ENCODE data around the gene TUBA3C. TPM values are rescaled to one million over a fixed set of nuclear protein-coding genes. Genes with fewer than 3 reads are reported as not detected.

TUBA3C gene
- total RNA-seq, 1 experiment from 2014 or later, result 1.2 TPM

GRCh38 chr13:19161308-19161707 lies 20.3 kb downstream of the TUBA3C start:
- no peak for DNase-seq (ENCODE audit: low read depth)

GRCh38 chr13:19159761-19160420 lies 21.7 kb downstream of the TUBA3C start:
- no peak for DNase-seq (ENCODE audit: low read depth)

DNA sequence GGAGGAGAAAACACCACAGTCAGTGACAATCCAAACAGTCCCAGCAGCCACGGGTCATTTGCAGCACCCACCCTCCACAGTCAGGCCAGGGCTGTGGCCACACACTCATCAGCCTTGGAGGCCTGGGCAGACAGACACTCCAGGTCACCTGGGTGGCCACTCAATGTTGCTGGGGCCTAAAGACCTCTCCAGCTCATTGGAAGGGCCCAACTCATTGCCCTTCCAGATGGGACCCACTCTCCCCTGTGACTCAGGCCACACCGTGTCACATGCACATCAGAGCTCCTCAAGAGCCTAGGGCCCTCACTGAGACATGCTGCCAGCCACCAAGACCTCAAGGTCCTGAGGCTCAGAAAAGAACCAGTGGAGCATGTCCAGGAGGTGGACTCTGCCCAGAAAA lies 22.4 kb downstream of the TUBA3C start:
- DNase-seq (ENCODE audit: low read depth), result no peak

- DNase-seq (ENCODE audit: low read depth), result no peak
Measured at GRCh38 chr13:19158526-19159174, 23.0 kb downstream of the TUBA3C start.

DNA sequence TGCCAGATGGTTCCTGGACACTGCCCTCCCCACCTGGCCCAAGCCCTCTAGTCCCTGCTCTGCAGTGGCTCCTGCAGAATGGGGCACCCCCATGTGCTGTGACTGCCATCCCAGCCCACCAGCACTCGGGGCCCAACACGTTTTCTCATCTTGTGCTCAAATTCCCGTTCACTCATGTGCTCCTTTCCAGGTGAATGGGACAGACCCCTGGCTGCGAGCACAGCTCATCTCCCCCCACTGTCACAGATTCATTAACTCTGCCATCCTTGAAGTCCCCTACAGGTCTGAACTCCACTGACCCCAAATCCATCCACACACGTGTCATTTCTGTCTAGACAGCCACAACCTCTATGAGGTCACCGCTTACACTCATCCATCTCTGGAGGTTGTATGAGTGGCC lies 23.6 kb downstream of the TUBA3C start:
- no peak for DNase-seq (ENCODE audit: low read depth)

DNA sequence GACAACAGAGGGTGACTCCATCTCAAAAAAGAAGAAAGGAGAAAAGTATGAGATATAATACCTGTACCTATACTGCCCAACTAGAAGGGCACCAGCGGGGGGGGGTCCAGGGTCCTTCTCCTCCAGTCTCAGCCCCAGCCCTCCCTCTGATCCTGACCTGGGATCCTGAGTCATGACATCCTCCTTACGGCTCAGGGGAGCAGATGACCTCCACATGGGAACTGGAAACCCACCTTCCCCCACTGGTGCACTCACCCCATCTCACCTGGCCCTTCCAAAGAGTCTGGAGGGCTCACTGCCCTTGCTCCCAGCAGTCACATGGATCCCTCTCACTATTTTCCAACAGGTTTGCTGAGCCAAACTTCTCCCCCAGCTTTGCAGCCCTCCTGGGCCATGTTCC lies 24.2 kb downstream of the TUBA3C start:
- no peak for DNase-seq (ENCODE audit: low read depth)

DNA sequence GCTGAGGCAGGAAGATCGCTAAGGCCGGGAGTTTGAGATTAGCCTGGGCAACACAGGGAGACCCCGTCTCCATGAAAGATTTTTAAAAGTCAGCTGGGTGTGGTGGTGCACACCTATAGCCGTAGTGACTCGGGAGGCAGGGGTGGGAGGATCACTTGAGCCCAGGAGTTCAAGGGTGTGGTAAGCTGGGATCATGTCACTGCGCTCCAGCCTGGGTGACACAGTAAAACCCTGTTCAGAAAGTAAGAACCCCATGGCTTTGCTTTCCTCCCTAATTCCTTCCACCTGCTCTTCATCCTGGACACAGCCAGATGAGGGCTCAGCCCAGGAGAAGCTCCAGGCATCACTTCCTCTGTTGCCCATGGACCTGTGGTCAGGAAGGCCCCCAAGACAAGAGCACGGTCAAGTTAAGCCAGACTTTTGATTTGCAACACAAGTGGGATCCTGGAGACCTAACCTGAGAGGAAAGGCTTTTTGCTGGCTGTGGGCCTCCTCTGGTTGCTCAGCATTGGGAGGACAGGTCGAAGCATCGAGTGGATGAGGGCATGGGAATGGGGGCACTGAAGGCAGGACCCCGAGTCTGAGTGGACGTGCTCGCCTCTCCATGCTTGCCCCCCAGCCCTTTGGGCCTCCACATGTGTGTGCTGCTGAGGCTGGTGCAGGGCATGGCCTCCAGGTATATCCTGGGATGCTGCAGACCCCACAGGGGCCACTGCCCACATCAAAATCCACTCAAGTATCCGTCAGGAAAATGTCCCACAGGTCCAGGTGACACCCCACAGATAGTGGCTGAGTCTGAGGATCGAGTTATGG lies 25.4 kb downstream of the TUBA3C start:
- no peak for DNase-seq (ENCODE audit: low read depth)

- DNase-seq (ENCODE audit: low read depth), result no peak
Measured at GRCh38 chr13:19155321-19155861, 26.2 kb downstream of the TUBA3C start.

- DNase-seq (ENCODE audit: low read depth), result no peak
Measured at GRCh38 chr13:19154843-19155242, 26.8 kb downstream of the TUBA3C start.

DNA sequence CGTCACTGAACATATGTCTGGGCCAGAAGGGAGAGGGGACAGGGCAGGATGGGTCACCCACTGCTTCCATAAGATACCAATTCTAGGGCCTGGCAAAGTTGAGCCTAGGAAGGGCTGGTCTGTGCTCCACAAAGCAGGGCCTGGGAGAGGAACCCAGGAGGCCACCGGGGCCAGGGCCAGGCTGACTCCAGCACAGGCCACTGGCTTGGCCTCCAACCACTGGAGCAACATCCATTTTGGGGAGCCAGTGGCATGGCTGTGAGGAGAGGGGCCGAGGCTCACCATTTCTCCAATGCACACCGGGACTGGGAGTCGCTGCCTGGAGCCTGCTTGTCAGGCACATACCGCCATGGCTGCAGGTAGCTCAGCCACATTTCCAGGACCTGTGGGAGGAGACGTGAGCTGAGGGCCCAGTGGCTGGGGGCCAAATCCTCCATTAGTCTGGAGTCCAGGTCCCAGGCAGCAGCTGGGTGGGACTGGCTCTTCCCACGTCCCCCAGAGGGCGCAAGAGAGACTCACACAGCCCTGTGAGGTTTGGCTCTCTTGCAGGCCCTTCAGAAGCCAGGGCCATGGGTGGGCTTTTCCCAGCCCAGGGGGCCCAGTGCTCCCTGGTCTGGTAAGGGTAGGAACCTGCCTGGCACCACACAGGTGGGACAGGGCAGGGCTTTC lies 27.7 kb downstream of the TUBA3C start:
- no peak for DNase-seq (ENCODE audit: low read depth)

DNA sequence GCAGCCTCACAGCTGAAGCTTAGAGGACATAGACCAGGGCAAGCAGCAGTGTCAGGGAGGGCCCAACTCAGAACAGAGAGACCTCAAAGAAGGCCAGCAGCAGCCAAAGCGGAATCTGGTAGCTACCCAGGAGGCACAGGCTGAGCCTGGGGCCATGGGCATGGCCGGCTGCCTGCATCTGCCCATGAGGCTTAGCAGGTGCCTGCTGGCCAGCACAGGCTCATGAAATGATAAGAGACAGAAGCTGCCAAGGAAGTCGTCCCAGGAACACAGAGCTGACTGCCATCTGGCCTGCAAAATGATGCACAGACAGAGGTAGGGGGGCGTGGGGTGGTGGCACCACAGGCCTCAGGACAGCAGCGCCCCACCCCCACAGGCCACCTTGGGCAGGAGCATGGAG lies 29.2 kb downstream of the TUBA3C start:
- DNase-seq (ENCODE audit: low read depth), result no peak

DNA sequence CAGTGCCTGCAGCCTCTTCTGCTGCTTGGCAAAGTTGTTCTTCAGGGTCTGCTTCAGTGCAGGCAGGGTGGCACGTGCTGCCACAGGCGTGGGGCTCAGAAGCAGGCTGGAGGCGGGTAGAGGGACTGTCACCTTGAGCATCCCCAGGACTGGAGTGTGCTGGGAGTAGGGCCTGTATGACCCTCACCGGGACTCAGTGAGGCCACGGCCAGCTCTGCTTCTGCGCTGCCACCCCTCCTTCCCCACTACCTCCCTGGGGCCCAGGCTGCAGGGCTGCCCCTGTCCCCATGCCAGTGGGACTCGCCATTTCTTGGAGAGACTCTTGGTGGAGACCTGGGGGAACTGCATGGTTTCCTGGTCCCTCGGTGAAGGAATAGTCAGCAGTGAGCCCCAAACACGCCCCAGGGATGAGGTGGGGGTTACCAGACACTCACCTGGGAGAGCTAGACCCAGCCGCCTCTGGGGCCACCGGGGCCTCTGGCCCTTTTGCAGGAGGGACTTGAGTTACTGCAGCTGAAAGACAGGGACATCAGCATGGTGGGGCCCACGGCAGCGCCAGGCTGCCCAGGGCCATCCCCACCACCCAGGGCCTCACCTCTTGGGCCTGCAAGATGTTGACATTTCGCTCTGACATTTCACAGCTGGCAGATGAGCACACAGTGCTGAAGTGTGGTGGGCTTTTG lies 29.9 kb downstream of the TUBA3C start:
- DNase-seq (ENCODE audit: low read depth), result no peak

GRCh38 chr13:19150712-19151228 lies 30.9 kb downstream of the TUBA3C start:
- DNase-seq (ENCODE audit: low read depth), result no peak

- DNase-seq (ENCODE audit: low read depth), result no peak
Measured at GRCh38 chr13:19150226-19150625, 31.4 kb downstream of the TUBA3C start.

DNA sequence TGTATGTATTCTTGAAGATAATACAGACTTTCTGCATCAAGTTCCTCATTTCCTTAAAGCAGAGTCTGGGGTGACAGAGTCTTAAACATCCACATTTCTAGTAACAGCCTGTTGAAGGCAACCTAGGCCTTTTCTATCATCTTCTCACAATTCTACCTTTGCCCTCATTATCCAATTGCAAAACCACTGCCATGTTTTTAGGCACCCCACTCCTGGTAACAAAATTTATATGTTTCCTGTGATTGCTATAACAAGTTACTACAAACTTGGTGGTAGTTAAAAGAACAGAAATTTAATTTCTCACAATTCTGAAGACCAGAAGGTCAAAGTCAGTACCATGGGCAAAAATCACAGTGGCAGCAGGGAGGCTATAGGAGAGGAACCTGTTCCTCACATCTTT lies 33.1 kb downstream of the TUBA3C start:
- DNase-seq (ENCODE audit: low read depth), result no peak

All from M059J (cell line).